Activated T-cell treated with anti-CD3 and anti-CD28 coated beads, Interleukin-2, amount 50 U/mL, for 24 hours (primary cell): ENCODE results near the gene ZNF669.

Experiments used
- DNase-seq: peaks from one replicate; pipeline ENCODE4 v3.0.0-alpha.2; 2020
- H3K27ac Mint-ChIP-seq: 2 replicates; pipeline ENCODE4 v1.8.0; 2020; ENCODE audit warnings: mild to moderate bottlenecking, mixed read lengths
- H3K27me3 Mint-ChIP-seq: 2 replicates; pipeline ENCODE4 v1.8.0; 2020; ENCODE audit warnings: mixed read lengths
- H3K36me3 Mint-ChIP-seq: 2 replicates; pipeline ENCODE4 v1.8.0; 2020; ENCODE audit warnings: low read depth, mixed read lengths
- H3K4me1 Mint-ChIP-seq: 2 replicates; pipeline ENCODE4 v1.8.0; 2020; ENCODE audit warnings: low read depth, mixed read lengths
- H3K4me3 Mint-ChIP-seq: 2 replicates; pipeline ENCODE4 v1.8.0; 2020; ENCODE audit warnings: mild to moderate bottlenecking, moderate library complexity, mixed read lengths
- H3K9me3 Mint-ChIP-seq: 2 replicates; pipeline ENCODE4 v1.8.0; 2020; ENCODE audit warnings: mixed read lengths

Gene ZNF669

GRCh38 chr1:247115545-247115944 is 11.4 kb upstream of the ZNF669 start:
- H3K9me3 Mint-ChIP-seq, result no peaks in the 10 kb centered on the region
- no peaks in the 10 kb centered on the region for H3K36me3 Mint-ChIP-seq
- no peak overlapping the region for H3K27ac Mint-ChIP-seq
- H3K27me3 Mint-ChIP-seq, result peaks cover 22% of the 10 kb centered on the region
- DNase-seq, result no peak
- H3K4me3 Mint-ChIP-seq, result no peak overlapping the region
- H3K4me1 Mint-ChIP-seq, result peaks cover 6% of the 10 kb centered on the region

GRCh38 chr1:247115141-247115510 is 11.0 kb upstream of the ZNF669 start:
- Mint-ChIP-seq H3K4me1 (peaks cover 8% of the 10 kb centered on the region), H3K27ac (peak overlapping the region; percentile 55), H3K4me3 (no peak overlapping the region), H3K9me3 (no peaks in the 10 kb centered on the region), H3K27me3 (peaks cover 22% of the 10 kb centered on the region), H3K36me3 (no peaks in the 10 kb centered on the region)
- no peak for DNase-seq

- H3K4me3 Mint-ChIP-seq, result no peak overlapping the region
- H3K9me3 Mint-ChIP-seq, result no peaks in the 10 kb centered on the region
- peaks cover 13% of the 10 kb centered on the region for H3K4me1 Mint-ChIP-seq
- H3K27ac Mint-ChIP-seq, result no peak overlapping the region
- DNase-seq, result no peak
- H3K36me3 Mint-ChIP-seq, result no peaks in the 10 kb centered on the region
- peaks cover 26% of the 10 kb centered on the region for H3K27me3 Mint-ChIP-seq
Observed at GRCh38 chr1:247114351-247115140, 10.4 kb upstream of the ZNF669 start.

- Mint-ChIP-seq H3K27me3 (peaks cover 31% of the 10 kb centered on the region), H3K4me3 (no peak overlapping the region)
- DNase-seq, result no peak
Observed at GRCh38 chr1:247113733-247114271, 9.6 kb upstream of the ZNF669 start.

GRCh38 chr1:247113094-247113497 is 8.9 kb upstream of the ZNF669 start:
- Mint-ChIP-seq H3K4me3 (no peak overlapping the region), H3K27me3 (peaks cover 38% of the 10 kb centered on the region), H3K36me3 (no peaks in the 10 kb centered on the region), H3K4me1 (peaks cover 14% of the 10 kb centered on the region), H3K9me3 (no peaks in the 10 kb centered on the region), H3K27ac (no peak overlapping the region)
- DNase-seq, result no peak

More at GRCh38 chr1:247113733-247114271, 9.6 kb upstream of the ZNF669 start:
- H3K27ac Mint-ChIP-seq, result no peak overlapping the region
- no peaks in the 10 kb centered on the region for H3K9me3 Mint-ChIP-seq
- peaks cover 14% of the 10 kb centered on the region for H3K4me1 Mint-ChIP-seq
- no peaks in the 10 kb centered on the region for H3K36me3 Mint-ChIP-seq

GRCh38 chr1:247112479-247112781 is 8.3 kb upstream of the ZNF669 start:
- Mint-ChIP-seq H3K4me3 (peak overlapping the region; percentile 25), H3K36me3 (no peaks in the 10 kb centered on the region), H3K27ac (no peak overlapping the region), H3K27me3 (peaks cover 44% of the 10 kb centered on the region), H3K4me1 (peaks cover 14% of the 10 kb centered on the region), H3K9me3 (no peaks in the 10 kb centered on the region)
- no peak for DNase-seq

- Mint-ChIP-seq H3K4me3 (no peak overlapping the region), H3K9me3 (no peaks in the 10 kb centered on the region), H3K27ac (no peak overlapping the region), H3K27me3 (peaks cover 50% of the 10 kb centered on the region), H3K4me1 (peaks cover 14% of the 10 kb centered on the region), H3K36me3 (no peaks in the 10 kb centered on the region)
- DNase-seq, result peak; percentile 42
Observed at GRCh38 chr1:247111700-247112478, 7.7 kb upstream of the ZNF669 start.

- peak overlapping the region; percentile 69 for H3K4me3 Mint-ChIP-seq
- H3K9me3 Mint-ChIP-seq, result no peaks in the 10 kb centered on the region
- H3K4me1 Mint-ChIP-seq, result peaks cover 14% of the 10 kb centered on the region
- DNase-seq, result peak; percentile 45
- H3K27me3 Mint-ChIP-seq, result peaks cover 53% of the 10 kb centered on the region
- H3K27ac Mint-ChIP-seq, result no peak overlapping the region
- no peaks in the 10 kb centered on the region for H3K36me3 Mint-ChIP-seq
Observed at GRCh38 chr1:247111259-247111699, 7.1 kb upstream of the ZNF669 start.

- DNase-seq, result peak; percentile 57
- H3K9me3 Mint-ChIP-seq, result no peaks in the 10 kb centered on the region
- H3K4me3 Mint-ChIP-seq, result peak overlapping the region; percentile 69
- H3K27ac Mint-ChIP-seq, result peak overlapping the region; percentile 7
- peaks cover 14% of the 10 kb centered on the region for H3K4me1 Mint-ChIP-seq
- H3K27me3 Mint-ChIP-seq, result peaks cover 57% of the 10 kb centered on the region
- H3K36me3 Mint-ChIP-seq, result no peaks in the 10 kb centered on the region
Observed at GRCh38 chr1:247110627-247111258, 6.6 kb upstream of the ZNF669 start.

- no peak overlapping the region for H3K27ac Mint-ChIP-seq
- H3K27me3 Mint-ChIP-seq, result peaks cover 52% of the 10 kb centered on the region
- H3K9me3 Mint-ChIP-seq, result peaks cover 14% of the 10 kb centered on the region
- no peak overlapping the region for H3K4me3 Mint-ChIP-seq
- H3K36me3 Mint-ChIP-seq, result peaks cover 16% of the 10 kb centered on the region
- peaks cover 27% of the 10 kb centered on the region for H3K4me1 Mint-ChIP-seq
- no peak for DNase-seq
Observed at GRCh38 chr1:247107694-247108093, 3.5 kb upstream of the ZNF669 start.

- peaks cover 26% of the 10 kb centered on the region for H3K9me3 Mint-ChIP-seq
- H3K27ac Mint-ChIP-seq, result no peak overlapping the region
- peaks cover 28% of the 10 kb centered on the region for H3K4me1 Mint-ChIP-seq
- H3K36me3 Mint-ChIP-seq, result peaks cover 32% of the 10 kb centered on the region
- DNase-seq, result no peak
- H3K27me3 Mint-ChIP-seq, result peaks cover 46% of the 10 kb centered on the region
- H3K4me3 Mint-ChIP-seq, result no peak overlapping the region
Observed at GRCh38 chr1:247105966-247106365, 1.8 kb upstream of the ZNF669 start.

GRCh38 chr1:247104965-247105364 is 809 bp upstream of the ZNF669 start:
- H3K4me1 Mint-ChIP-seq, result peaks cover 21% of the 10 kb centered on the region
- no peak overlapping the region for H3K27ac Mint-ChIP-seq
- DNase-seq, result no peak
- peak overlapping the region; percentile 9 for H3K4me3 Mint-ChIP-seq
- peaks cover 34% of the 10 kb centered on the region for H3K9me3 Mint-ChIP-seq
- peaks cover 42% of the 10 kb centered on the region for H3K36me3 Mint-ChIP-seq
- peaks cover 41% of the 10 kb centered on the region for H3K27me3 Mint-ChIP-seq

GRCh38 chr1:247102381-247102780 is 1.8 kb downstream of the ZNF669 start:
- no peak overlapping the region for H3K27ac Mint-ChIP-seq
- no peak for DNase-seq
- peak overlapping the region; percentile 35 for H3K4me3 Mint-ChIP-seq
- H3K36me3 Mint-ChIP-seq, result peaks cover 67% of the 10 kb centered on the region
- H3K4me1 Mint-ChIP-seq, result peaks cover 16% of the 10 kb centered on the region
- H3K9me3 Mint-ChIP-seq, result peaks cover 42% of the 10 kb centered on the region
- peaks cover 18% of the 10 kb centered on the region for H3K27me3 Mint-ChIP-seq

- peaks cover 83% of the 10 kb centered on the region for H3K36me3 Mint-ChIP-seq
- H3K27ac Mint-ChIP-seq, result no peak overlapping the region
- peaks cover 57% of the 10 kb centered on the region for H3K9me3 Mint-ChIP-seq
- peaks cover 16% of the 10 kb centered on the region for H3K4me1 Mint-ChIP-seq
- peaks cover 6% of the 10 kb centered on the region for H3K27me3 Mint-ChIP-seq
- H3K4me3 Mint-ChIP-seq, result no peak overlapping the region
- DNase-seq, result no peak
Observed at GRCh38 chr1:247100676-247101279, 3.4 kb downstream of the ZNF669 start.
